ENCODE measurements around the gene FCAR. TPM values are rescaled to one million over a fixed set of nuclear protein-coding genes. Genes with fewer than 3 reads are reported as not detected.
A peak's percentile ranks its signal among the peaks of the same experiment; 100 is the strongest.
"Not testable (repeated sequence)": the region's sequence is repeated elsewhere in the genome, so short reads cannot be mapped to it uniquely, and the experiment has no call there.

FCAR gene
- not detected in 2 replicates for total RNA-seq (2014; rRNA removed; shearing (Covaris generic))

DNA sequence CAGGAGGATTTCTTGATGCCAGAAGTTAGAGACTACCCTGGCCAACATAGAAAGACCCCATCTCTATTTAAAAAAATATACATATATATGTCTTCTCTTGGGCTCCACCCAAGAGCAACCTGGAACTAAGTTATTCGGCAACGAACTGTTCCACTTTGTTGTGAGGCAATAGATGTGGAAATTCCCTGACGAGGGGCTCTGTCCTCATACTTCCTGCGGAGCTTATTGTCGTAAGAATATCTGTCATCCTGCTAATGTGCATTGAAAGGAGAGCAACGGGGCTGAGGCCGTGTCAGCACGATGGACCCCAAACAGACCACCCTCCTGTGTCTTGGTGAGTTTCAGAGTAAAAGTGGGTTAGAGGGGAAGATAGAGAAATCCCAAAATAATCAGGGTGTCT lies at the start of gene FCAR:
FCAR (plus strand) TSS at position 246 of the 400 bp plus-strand sequence; CDS start at position 301, 55 bp downstream.
- DNase-seq (ENCODE audit: low spot score) = no peak
- in situ Hi-C loops (cut with HindIII; ENCODE audit: low sequenced_read_pairs) = no loop called here

- in situ Hi-C loops (cut with HindIII; ENCODE audit: low sequenced_read_pairs); DNase-seq (ENCODE audit: low spot score): not testable (repeated sequence)
Measured at GRCh38 chr19:54824416-54824815, 49.6 kb upstream of the FCAR start.

- DNase-seq (ENCODE audit: low spot score); in situ Hi-C loops (cut with HindIII; ENCODE audit: low sequenced_read_pairs): not testable (repeated sequence)
Measured at GRCh38 chr19:54825326-54825725, 48.7 kb upstream of the FCAR start.

- in situ Hi-C loops (cut with HindIII; ENCODE audit: low sequenced_read_pairs) = not testable (repeated sequence)
Measured at GRCh38 chr19:54828064-54828463, 46.0 kb upstream of the FCAR start.

DNA sequence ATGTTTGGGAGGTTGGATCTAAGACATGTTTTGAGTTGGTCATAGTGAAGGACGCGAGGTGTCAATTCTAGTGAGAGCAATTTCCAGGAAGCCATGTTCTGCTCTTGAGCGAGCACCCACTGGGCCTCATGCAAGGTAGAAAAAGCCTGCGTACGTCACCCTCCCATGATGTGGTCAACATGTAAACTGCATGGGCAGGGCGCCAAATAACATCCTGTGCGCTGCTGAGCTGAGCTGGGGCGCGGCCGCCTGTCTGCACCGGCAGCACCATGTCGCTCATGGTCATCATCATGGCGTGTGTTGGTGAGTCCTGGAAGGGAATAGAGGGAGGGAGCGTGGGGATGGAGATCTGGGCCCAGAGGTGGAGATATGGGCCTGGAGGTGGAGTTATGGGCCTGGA lies 41.5 kb upstream of the FCAR start, which contains the start of gene KIR2DS4:
KIR2DS4 (plus strand) TSS at position 181 of the 400 bp plus-strand sequence.
- DNase-seq (ENCODE audit: low spot score); in situ Hi-C loops (cut with HindIII; ENCODE audit: low sequenced_read_pairs): not testable (repeated sequence)

More at GRCh38 chr19:54828064-54828463, 46.0 kb upstream of the FCAR start:
- not testable (repeated sequence) for DNase-seq (ENCODE audit: low spot score)

DNA sequence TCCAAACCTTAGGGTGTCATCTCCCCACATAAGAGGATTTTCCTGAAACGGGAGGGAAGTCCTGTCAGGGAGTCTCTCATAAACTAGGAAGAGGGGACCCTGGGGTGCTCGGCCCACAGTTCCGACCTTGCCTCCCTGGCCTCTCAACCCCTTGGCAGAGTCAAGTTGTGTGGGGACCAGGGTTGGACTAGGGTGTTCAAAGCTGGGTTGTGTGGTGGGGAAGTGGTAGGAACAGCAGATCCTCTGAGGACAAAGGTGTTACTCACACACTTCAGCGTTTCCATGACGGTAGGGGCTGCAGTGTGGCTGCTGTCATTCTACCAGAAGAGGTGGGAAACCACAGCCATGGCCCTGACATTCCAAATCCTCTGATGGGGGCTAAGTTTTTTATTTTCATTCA lies 38.9 kb upstream of the FCAR start:
- DNase-seq (ENCODE audit: low spot score); in situ Hi-C loops (cut with HindIII; ENCODE audit: low sequenced_read_pairs): not testable (repeated sequence)

- DNase-seq (ENCODE audit: low spot score); in situ Hi-C loops (cut with HindIII; ENCODE audit: low sequenced_read_pairs): not testable (repeated sequence)
Measured at GRCh38 chr19:54837522-54837921, 36.5 kb upstream of the FCAR start.

DNA sequence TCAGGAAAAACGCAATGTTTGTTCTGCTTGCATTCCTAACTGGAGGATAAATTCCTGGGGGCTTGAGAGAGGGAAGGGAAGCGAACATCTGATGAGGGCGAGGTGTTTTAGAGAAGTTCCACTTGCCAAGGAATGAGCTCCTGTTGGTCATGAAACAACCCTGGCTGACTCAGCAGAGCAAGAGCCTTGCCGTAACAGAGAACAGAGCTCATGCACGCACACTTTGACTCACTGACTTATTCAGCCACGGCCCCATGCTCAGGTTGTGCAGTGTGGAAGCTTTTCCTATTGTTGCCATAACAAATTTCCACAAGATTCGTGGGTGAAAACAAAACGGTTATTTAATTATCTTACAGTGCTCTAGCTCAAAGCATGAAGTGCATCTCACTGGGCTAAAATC lies 30.9 kb upstream of the FCAR start:
- DNase-seq (ENCODE audit: low spot score); in situ Hi-C loops (cut with HindIII; ENCODE audit: low sequenced_read_pairs): not testable (repeated sequence)

- in situ Hi-C loops (cut with HindIII; ENCODE audit: low sequenced_read_pairs); DNase-seq (ENCODE audit: low spot score): not testable (repeated sequence)
Measured at GRCh38 chr19:54850061-54850640, 23.9 kb upstream of the FCAR start, which contains the start of gene KIR3DL2. Gene KIR3DL2, plus strand, starts transcription at chr19:54850443. Its CDS starts 33 bp downstream, at chr19:54850476.

DNA sequence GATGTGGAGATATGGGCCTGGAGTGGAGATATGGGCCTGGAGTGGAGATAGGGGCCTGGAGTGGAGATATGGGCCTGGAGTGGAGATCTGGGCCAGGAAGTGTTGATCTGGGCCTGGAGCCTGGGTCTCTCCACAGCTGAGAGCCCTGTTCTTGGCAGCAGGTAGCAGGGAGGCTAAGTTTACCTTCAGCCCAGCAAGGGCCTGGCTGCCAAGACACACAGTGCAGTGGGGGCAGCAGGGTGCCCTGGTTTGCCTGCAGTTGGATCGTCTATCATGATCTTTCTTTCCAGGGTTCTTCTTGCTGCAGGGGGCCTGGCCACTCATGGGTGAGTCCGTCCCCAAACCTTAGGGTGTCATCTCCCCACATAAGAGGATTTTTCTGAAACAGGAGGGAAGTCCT lies 23.1 kb upstream of the FCAR start:
- in situ Hi-C loops (cut with HindIII; ENCODE audit: low sequenced_read_pairs) = no loop called here
- no peak for DNase-seq (ENCODE audit: low spot score)

DNA sequence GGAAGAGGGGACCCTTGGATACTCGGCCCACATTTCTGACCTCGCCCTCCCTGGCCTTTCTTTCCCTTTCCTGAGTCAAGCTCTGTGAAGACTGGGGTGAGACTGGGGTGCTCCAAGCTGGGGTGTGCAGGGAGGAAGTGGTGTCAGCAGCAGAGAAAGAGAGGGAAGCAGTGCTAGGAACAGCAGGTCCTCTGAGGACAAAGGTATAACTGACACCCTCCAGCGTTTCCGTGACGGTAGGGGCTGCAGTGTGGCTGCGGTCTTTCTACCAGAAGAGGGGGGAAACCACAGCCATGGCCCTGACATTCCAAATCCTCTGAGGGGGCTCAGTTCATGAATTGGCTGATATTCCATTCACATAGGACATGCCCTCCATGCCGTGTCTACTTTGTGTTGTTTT lies 22.7 kb upstream of the FCAR start:
- in situ Hi-C loops (cut with HindIII; ENCODE audit: low sequenced_read_pairs) = no loop called here

DNA sequence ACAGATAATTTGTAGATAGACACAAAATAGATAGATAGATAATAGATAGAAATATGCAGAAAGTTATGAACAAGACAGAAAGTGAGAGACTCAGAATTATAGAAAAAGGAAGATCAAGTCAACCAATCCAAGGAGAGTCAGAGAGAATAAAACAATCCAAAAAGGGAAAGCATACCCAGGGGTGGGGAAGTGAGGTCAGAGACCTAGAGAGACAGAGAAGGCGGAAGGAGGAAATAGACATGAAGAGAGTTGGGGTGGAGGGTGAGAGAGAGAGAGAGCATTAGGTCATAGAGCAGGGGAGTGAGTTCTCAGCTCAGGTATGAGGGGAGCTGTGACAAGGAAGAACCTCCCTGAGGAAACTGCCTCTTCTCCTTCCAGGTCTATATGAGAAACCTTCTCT lies 18.8 kb upstream of the FCAR start:
- in situ Hi-C loops (cut with HindIII; ENCODE audit: low sequenced_read_pairs); DNase-seq (ENCODE audit: low spot score): not testable (repeated sequence)

More for the DNA sequence above, 22.7 kb upstream of the FCAR start:
- no peak for DNase-seq (ENCODE audit: low spot score)

DNA sequence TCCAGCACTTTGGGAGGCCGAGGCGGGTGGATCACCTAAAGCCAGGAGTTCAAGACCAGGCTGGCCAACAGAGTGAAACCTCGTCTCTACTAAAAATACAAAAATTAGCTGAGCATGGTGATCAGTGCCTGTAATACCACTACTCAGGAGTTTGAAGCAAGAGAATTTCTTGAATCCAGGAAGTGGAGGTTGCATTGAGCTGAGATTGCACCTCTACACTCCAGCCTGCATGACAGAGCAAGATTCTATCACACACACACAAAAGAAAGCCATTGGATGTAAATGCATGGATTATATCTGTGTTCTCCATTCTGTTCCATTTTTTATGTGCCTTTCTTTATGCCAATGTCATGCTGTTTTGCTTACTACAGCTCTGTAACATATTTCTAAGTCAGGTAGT lies 15.6 kb upstream of the FCAR start:
- DNase-seq (ENCODE audit: low spot score); in situ Hi-C loops (cut with HindIII; ENCODE audit: low sequenced_read_pairs): not testable (repeated sequence)

DNA sequence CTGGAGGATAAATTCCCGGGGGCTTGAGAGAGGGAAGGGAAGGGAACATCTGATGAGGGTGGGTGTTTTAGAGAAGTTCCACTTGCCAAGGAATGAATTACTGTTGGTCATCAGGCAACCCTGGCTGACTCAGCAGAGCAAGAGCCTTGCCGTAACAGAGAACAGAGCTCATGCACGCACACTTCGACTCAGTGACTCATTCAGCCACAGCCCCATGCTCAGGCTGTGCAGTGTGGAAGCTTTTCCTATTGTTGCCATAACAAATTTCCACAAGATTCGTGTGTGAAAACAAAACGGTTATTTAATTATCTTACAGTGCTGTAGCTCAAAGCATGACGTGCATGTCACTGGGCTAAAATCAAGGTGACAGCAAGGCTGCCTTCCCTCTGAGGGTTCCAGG lies 14.6 kb upstream of the FCAR start:
- in situ Hi-C loops (cut with HindIII; ENCODE audit: low sequenced_read_pairs); DNase-seq (ENCODE audit: low spot score): not testable (repeated sequence)

DNA sequence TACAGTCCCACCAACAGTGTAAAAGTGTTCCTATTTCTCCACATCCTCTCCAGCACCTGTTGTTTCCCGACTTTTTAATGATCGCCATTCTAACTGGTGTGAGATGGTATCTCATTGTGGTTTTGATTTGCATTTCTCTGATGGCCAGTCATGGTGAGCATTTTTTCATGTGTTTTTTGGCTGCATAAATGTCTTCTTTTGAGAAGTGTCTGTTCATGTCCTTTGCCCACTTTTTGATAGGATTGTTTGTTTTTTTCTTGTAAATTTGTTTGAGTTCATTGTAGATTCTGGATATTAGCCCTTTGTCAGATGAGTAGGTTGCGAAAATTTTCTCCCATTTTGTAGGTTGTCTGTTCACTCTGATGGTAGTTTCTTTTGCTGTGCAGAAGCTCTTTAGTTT lies 10.6 kb upstream of the FCAR start:
- in situ Hi-C loops (cut with HindIII; ENCODE audit: low sequenced_read_pairs); DNase-seq (ENCODE audit: low spot score): not testable (repeated sequence)

GRCh38 chr19:54871696-54872095 lies 2.3 kb upstream of the FCAR start:
- in situ Hi-C loops (cut with HindIII; ENCODE audit: low sequenced_read_pairs) = no loop called here
- DNase-seq (ENCODE audit: low spot score) = no peak

DNA sequence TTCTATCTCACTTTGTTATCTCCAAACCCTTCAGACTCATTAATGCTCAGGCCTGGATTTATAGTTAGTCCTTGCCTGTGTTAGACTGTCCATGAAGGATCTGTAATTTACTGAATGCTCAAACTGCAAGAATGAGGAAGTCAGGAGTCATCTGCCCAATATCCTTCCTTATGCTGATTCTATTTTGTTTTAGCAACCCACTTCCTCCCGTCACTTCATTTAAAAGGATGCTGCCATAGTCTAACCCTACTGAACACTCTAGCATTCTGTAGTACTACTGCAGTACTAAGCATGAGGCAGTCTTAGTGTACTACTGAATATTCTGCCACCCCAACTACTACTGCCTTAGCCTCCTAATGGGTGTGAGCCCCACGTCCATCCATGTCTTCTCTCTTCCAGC lies 1.5 kb downstream of the FCAR start:
- peak; percentile 1 for DNase-seq (ENCODE audit: low spot score)
- in situ Hi-C loops (cut with HindIII; ENCODE audit: low sequenced_read_pairs) = no loop called here

DNA sequence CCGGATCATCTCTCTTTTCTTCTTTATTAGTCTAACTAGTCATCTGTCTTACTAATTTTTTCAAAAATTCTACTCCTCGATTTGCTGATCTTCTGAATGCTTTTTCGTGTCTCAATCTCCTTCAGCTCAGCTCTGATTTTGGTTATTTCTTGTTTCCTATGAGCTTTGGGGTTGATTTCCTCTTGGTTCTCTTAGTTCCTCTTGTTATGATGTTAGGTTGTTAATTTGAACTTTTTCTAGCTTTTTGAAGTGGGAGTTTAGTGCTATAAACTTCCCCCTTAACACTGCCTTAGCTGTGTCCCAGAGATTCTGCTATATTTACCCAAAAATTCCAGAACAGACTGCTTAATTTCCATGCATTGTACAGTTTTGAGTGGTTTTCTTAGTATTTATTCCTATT lies 3.4 kb downstream of the FCAR start:
- in situ Hi-C loops (cut with HindIII; ENCODE audit: low sequenced_read_pairs) = no loop called here
- DNase-seq (ENCODE audit: low spot score) = no peak

DNA sequence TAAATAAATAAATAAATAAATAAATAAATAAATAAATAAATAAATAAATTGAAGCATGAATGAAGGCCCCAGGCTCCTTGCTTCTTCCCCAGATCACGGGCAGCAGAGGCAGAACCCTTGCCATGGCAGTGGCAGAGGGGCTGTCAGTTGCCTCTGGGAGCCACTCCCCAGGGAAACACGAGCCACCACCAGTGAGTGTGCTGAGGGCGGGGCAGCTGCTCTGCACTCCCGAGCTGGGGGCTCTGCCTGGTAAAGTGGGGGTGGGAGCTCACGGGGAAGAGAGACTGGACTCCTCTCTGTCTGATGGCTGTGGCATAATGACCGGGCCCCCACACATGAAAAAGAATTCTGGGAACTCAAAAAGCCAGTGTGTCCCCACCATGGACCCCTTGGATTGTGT lies 7.8 kb downstream of the FCAR start:
- in situ Hi-C loops (cut with HindIII; ENCODE audit: low sequenced_read_pairs) = no loop called here
- no peak for DNase-seq (ENCODE audit: low spot score)

DNA sequence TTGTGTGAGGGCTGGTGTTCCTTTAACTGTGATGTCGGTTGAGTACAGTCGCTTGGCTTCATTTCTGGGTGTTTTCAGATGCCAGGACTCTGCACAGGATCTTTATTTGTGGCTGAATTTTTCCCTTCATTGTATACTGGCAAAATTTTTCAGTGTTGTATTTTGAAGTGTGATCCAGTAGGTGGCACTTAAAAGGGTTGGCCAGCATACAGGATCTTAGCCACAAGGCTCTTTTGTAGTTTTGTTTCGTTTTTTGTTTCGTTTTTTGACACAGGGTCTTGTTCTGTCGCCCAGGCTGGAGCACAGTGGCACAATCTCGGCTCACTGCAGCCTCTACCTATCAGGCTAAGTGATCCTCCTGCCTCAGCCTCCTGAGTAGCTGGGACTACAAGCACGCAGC lies 8.7 kb downstream of the FCAR start:
- in situ Hi-C loops (cut with HindIII; ENCODE audit: low sequenced_read_pairs) = no loop called here
- no peak for DNase-seq (ENCODE audit: low spot score)

DNA sequence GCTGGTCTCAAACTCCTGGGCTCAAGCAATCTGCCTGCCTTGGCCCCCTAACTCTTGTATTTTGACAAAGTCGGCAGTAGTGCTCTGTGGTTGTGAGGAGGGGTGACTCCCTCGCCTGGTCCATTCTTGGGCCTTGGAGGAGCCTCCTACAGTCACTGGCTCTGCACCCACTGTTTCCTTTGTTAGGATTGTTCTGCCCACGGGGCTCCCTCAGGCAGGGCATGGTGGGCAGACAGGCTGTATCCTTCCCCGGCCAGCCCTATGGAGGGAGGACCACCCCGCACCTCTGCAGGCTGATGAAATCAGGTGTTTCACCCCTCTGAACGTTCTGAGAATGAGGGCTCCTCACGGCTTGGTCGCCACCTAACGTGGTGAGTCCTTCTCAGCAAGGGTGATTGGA lies 9.2 kb downstream of the FCAR start:
- in situ Hi-C loops (cut with HindIII; ENCODE audit: low sequenced_read_pairs) = no loop called here

More for the DNA sequence above, 9.2 kb downstream of the FCAR start:
- no peak for DNase-seq (ENCODE audit: low spot score)
